Measurements from ENCODE around the gene ODAD4. TPM values are rescaled to one million over a fixed set of nuclear protein-coding genes. Genes with fewer than 3 reads are reported as not detected.

ODAD4 gene
- total and polyA plus RNA-seq, 5 donors from 2014 or later, result 0.14 to 0.28 (median 0.15) TPM; not detected in 2

DNA sequence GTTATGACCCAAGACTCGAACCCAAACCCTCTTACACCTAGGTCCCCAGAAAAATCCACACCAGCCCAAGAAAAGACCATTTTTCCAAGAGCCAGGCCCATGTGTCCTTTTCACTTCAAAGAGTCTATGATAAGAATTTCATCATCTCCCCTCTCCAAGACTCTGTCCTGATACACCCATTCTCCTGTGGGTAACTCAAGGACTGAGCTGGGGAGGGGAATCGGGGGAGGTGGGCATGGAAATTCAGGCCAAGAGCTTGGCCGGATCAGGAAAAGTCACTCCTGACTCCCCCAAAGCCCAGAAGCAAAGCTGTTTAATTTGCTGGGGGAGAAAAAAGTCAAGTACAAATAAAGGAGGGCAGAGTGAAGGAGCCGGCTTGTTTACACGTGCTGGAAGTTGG, 15.4 kb upstream of the ODAD4 start:
- Mint-ChIP-seq H3K4me3 (peak overlapping the region in 3 of 4 donors; percentile 16 to 76 (median 54)), H3K4me1 (peaks cover 18 to 45% (median 30%) of the 10 kb centered on the region in 4 donors)

DNA sequence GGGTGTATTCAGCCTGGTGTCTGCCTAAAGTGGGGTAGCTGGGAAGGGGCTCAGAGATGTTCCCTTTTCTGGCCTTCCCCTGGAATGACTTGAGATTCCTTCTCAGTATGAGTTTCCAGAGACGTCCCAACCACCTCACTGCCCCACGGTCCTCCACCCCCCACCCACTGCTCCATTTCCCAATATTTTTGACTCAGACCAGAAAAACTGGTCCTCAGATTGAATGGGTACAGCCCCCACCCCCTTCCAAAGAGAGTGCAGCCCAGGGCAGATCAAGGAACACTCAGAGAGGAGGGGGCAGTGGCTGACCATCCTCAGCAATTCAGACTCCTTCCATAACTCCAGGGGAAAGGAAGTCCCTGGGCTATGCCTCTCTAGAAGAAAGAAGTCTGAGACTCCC, 14.9 kb upstream of the ODAD4 start:
- H3K4me1 Mint-ChIP-seq, result peaks cover 18 to 47% (median 30%) of the 10 kb centered on the region in 4 donors

More for the DNA sequence above, 15.4 kb upstream of the ODAD4 start:
- Histone ChIP-seq H3K27ac (ENCODE audit: insufficient read depth, low read length, poor library complexity, severe bottlenecking) (no peak overlapping the region), H3K27me3 (ENCODE audit: control insufficient read depth, insufficient read depth, low read length) (no peaks in the 10 kb centered on the region), H3K4me1 (ENCODE audit: control insufficient read depth, insufficient read depth, low read length, poor library complexity, severe bottlenecking) (peaks cover 39% of the 10 kb centered on the region), H3K36me3 (ENCODE audit: control insufficient read depth, insufficient read depth, low read length) (peaks cover 35% of the 10 kb centered on the region), H3K9me3 (ENCODE audit: control insufficient read depth in 2 of 2, low read length in 2 of 2) (no peaks in the 10 kb centered on the region), H3K4me3 (ENCODE audit: low read depth, low read length) (no peak overlapping the region)
- Mint-ChIP-seq H3K27me3 (no peaks in the 10 kb centered on the region), H3K36me3 (peaks cover 18% of the 10 kb centered on the region), H3K27ac (peak overlapping the region in 1 of 3 donors; percentile 44), H3K9me3 (no peaks in the 10 kb centered on the region)
- DNase-seq (no peak), ATAC-seq (ENCODE audit: low read depth in 2 of 2) (no peak)

GRCh38 chr17:41917192-41917591, 13.2 kb upstream of the ODAD4 start:
- Histone ChIP-seq H3K4me3 (ENCODE audit: low read depth, low read length) (peak overlapping the region; percentile 66), H3K27ac (ENCODE audit: insufficient read depth, low read length, poor library complexity, severe bottlenecking) (no peak overlapping the region), H3K27me3 (ENCODE audit: control insufficient read depth, insufficient read depth, low read length) (no peaks in the 10 kb centered on the region), H3K36me3 (ENCODE audit: control insufficient read depth, insufficient read depth, low read length) (peaks cover 15% of the 10 kb centered on the region), H3K4me1 (ENCODE audit: control insufficient read depth, insufficient read depth, low read length, poor library complexity, severe bottlenecking) (peaks cover 39% of the 10 kb centered on the region), H3K9me3 (ENCODE audit: control insufficient read depth in 2 of 2, low read length in 2 of 2) (no peaks in the 10 kb centered on the region)
- H3K27ac Mint-ChIP-seq, result peak overlapping the region; percentile 43 to 79 (median 66)
- H3K9me3 Mint-ChIP-seq, result no peaks in the 10 kb centered on the region
- DNase-seq, result no peak
- H3K27me3 Mint-ChIP-seq, result no peaks in the 10 kb centered on the region
- peaks cover 11% of the 10 kb centered on the region for H3K36me3 Mint-ChIP-seq
- peak overlapping the region; percentile 90 to 97 (median 96) for H3K4me3 Mint-ChIP-seq
- no peak for ATAC-seq (ENCODE audit: low read depth in 2 of 2)
- H3K4me1 Mint-ChIP-seq, result peaks cover 18 to 47% (median 30%) of the 10 kb centered on the region in 4 donors

More for the DNA sequence above, 14.9 kb upstream of the ODAD4 start:
- H3K27me3 Mint-ChIP-seq, result no peaks in the 10 kb centered on the region
- H3K36me3 ChIP-seq (ENCODE audit: control insufficient read depth, insufficient read depth, low read length), result peaks cover 29% of the 10 kb centered on the region
- H3K36me3 Mint-ChIP-seq, result peaks cover 13% of the 10 kb centered on the region
- H3K4me1 ChIP-seq (ENCODE audit: control insufficient read depth, insufficient read depth, low read length, poor library complexity, severe bottlenecking), result peaks cover 39% of the 10 kb centered on the region
- peak overlapping the region in 2 of 3 donors; percentile 26 to 52 for H3K27ac Mint-ChIP-seq
- H3K9me3 Mint-ChIP-seq, result no peaks in the 10 kb centered on the region
- peak overlapping the region in 3 of 4 donors; percentile 64 to 89 (median 85) for H3K4me3 Mint-ChIP-seq
- ATAC-seq (ENCODE audit: low read depth in 2 of 2), result no peak
- H3K9me3 ChIP-seq (ENCODE audit: control insufficient read depth in 2 of 2, low read length in 2 of 2), result no peaks in the 10 kb centered on the region
- H3K4me3 ChIP-seq (ENCODE audit: low read depth, low read length), result no peak overlapping the region
- H3K27me3 ChIP-seq (ENCODE audit: control insufficient read depth, insufficient read depth, low read length), result no peaks in the 10 kb centered on the region
- DNase-seq, result no peak
- H3K27ac ChIP-seq (ENCODE audit: insufficient read depth, low read length, poor library complexity, severe bottlenecking), result no peak overlapping the region

DNA sequence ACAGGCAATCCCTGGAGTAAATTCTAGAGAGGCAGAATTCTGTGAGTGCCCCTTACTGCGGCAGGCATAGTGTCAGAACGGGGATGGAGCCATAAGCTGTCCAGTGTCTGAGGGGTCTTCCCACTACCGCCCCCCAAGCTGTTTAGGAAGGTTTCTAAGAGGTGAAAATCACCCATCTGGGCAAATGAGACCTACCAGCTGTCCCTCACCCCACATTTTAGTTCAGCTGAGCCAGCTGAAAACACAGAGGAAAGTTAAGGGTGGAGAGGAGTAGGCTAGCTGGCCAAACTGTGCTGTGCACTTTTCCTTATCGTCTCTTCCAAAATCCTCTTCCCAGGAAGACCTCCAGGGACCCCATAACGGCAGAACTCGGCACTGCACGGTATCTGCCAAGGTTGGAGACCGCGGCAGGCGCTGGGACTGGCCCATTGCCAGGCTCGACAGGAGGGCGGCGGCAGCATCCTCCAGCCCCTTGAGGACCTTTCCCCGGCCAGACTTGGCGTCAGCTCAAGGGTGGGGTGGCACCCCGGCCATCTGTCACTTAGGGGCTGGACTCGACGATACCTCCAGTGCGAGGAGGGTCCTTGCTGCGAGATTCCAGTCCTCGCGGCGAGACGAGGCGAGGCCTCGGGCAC, 12.6 kb upstream of the ODAD4 start:
- Histone ChIP-seq H3K36me3 (ENCODE audit: control insufficient read depth, insufficient read depth, low read length) (peaks cover 9% of the 10 kb centered on the region), H3K27me3 (ENCODE audit: control insufficient read depth, insufficient read depth, low read length) (no peaks in the 10 kb centered on the region), H3K4me1 (ENCODE audit: control insufficient read depth, insufficient read depth, low read length, poor library complexity, severe bottlenecking) (peaks cover 39% of the 10 kb centered on the region), H3K27ac (ENCODE audit: insufficient read depth, low read length, poor library complexity, severe bottlenecking) (peak overlapping the region; percentile 80), H3K4me3 (ENCODE audit: low read depth, low read length) (peak overlapping the region; percentile 66), H3K9me3 (ENCODE audit: control insufficient read depth in 2 of 2, low read length in 2 of 2) (no peaks in the 10 kb centered on the region)
- Mint-ChIP-seq H3K27me3 (no peaks in the 10 kb centered on the region), H3K36me3 (peaks cover 5% of the 10 kb centered on the region), H3K4me3 (peak overlapping the region; percentile 90 to 97 (median 96)), H3K9me3 (no peaks in the 10 kb centered on the region), H3K27ac (peak overlapping the region; percentile 43 to 79 (median 66)), H3K4me1 (peaks cover 14 to 45% (median 32%) of the 10 kb centered on the region in 4 donors)
- DNase-seq (peak; percentile 26 to 42 (median 36)), ATAC-seq (ENCODE audit: low read depth in 2 of 2) (no peak)

DNA sequence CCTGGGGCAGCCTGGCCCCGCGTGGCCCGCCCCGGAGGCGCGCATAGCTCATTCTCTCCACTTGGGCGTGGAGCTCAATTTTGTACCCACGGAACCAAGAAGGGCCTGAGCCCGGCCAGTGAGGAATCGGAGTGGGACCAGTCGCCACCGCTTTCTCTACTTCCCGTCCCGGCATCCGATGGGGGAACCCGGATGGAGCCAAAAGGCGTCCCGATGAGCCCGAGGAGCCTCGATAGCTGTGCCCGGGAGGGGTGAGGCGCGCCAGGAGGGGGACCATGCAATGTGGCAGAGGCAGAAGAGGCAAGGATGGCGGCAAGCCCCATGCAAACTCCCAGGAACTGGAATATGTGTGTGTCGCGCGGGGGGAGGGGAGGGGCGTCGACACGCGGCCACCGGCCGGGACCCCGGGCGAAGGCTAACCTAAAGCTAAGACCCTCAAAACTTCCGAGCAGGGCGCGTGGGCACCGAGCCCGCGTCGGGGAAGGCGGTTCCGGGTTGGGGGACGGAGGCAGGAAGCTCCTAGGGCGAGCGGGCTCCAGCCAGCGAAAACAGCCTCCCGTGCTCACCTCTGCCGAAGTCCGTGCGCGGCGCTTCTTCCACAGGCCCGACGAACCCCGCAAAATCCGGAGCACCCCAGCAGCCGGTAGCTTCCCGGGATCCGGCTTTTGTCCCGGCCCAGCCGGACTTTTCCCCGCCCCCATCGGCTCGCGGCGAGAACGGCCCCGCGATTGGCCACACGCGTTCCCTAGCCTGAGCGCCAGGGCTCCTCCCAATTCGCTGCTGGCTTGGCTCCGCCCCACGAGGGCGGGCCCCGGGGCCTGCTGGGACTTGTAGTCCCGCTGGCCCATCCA, 11.9 kb upstream of the ODAD4 start, which contains the start of gene ACLY:
TSS of gene ACLY (minus strand) at position 638 of the 851 bp plus-strand sequence. CDS start 5,078 bp downstream, outside the sequence.
- Mint-ChIP-seq H3K4me1 (peaks cover 12 to 42% (median 30%) of the 10 kb centered on the region in 4 donors), H3K27ac (peak within 1 kb of the TSS; percentile 43 to 81 (median 79)), H3K36me3 (no peaks in the 10 kb centered on the region), H3K9me3 (no peaks in the 10 kb centered on the region), H3K4me3 (peak within 1 kb of the TSS; percentile 90 to 97 (median 96)), H3K27me3 (no peaks in the 10 kb centered on the region)
- Histone ChIP-seq H3K27ac (ENCODE audit: insufficient read depth, low read length, poor library complexity, severe bottlenecking) (peak within 1 kb of the TSS; percentile 80), H3K4me1 (ENCODE audit: control insufficient read depth, insufficient read depth, low read length, poor library complexity, severe bottlenecking) (peaks cover 39% of the 10 kb centered on the region), H3K36me3 (ENCODE audit: control insufficient read depth, insufficient read depth, low read length) (peaks cover 1% of the 10 kb centered on the region), H3K27me3 (ENCODE audit: control insufficient read depth, insufficient read depth, low read length) (no peaks in the 10 kb centered on the region), H3K4me3 (ENCODE audit: low read depth, low read length) (peak within 1 kb of the TSS; percentile 66), H3K9me3 (ENCODE audit: control insufficient read depth in 2 of 2, low read length in 2 of 2) (no peaks in the 10 kb centered on the region)
- DNase-seq (peak; percentile 92 to 97 (median 94)), ATAC-seq (ENCODE audit: low read depth in 2 of 2) (peak; percentile 99 to 100)

GRCh38 chr17:41919165-41919817, 11.1 kb upstream of the ODAD4 start:
- peak overlapping the region; percentile 80 for H3K27ac ChIP-seq (ENCODE audit: insufficient read depth, low read length, poor library complexity, severe bottlenecking)
- H3K27me3 Mint-ChIP-seq, result no peaks in the 10 kb centered on the region
- no peaks in the 10 kb centered on the region for H3K27me3 ChIP-seq (ENCODE audit: control insufficient read depth, insufficient read depth, low read length)
- H3K4me3 Mint-ChIP-seq, result peak overlapping the region; percentile 90 to 97 (median 96)
- H3K27ac Mint-ChIP-seq, result peak overlapping the region in 1 of 3 donors; percentile 79
- H3K4me1 Mint-ChIP-seq, result peaks cover 12 to 35% (median 26%) of the 10 kb centered on the region in 4 donors
- no peaks in the 10 kb centered on the region for H3K36me3 ChIP-seq (ENCODE audit: control insufficient read depth, insufficient read depth, low read length)
- H3K9me3 ChIP-seq (ENCODE audit: control insufficient read depth in 2 of 2, low read length in 2 of 2), result no peaks in the 10 kb centered on the region
- ATAC-seq (ENCODE audit: low read depth in 2 of 2), result no peak
- H3K4me3 ChIP-seq (ENCODE audit: low read depth, low read length), result peak overlapping the region; percentile 41
- peaks cover 38% of the 10 kb centered on the region for H3K4me1 ChIP-seq (ENCODE audit: control insufficient read depth, insufficient read depth, low read length, poor library complexity, severe bottlenecking)
- DNase-seq, result no peak
- H3K36me3 Mint-ChIP-seq, result no peaks in the 10 kb centered on the region
- no peaks in the 10 kb centered on the region for H3K9me3 Mint-ChIP-seq

GRCh38 chr17:41919840-41920579, 10.4 kb upstream of the ODAD4 start:
- no peak for DNase-seq
- Histone ChIP-seq H3K27ac (ENCODE audit: insufficient read depth, low read length, poor library complexity, severe bottlenecking) (no peak overlapping the region), H3K9me3 (ENCODE audit: control insufficient read depth in 2 of 2, low read length in 2 of 2) (no peaks in the 10 kb centered on the region), H3K4me1 (ENCODE audit: control insufficient read depth, insufficient read depth, low read length, poor library complexity, severe bottlenecking) (peaks cover 31% of the 10 kb centered on the region), H3K27me3 (ENCODE audit: control insufficient read depth, insufficient read depth, low read length) (no peaks in the 10 kb centered on the region), H3K36me3 (ENCODE audit: control insufficient read depth, insufficient read depth, low read length) (no peaks in the 10 kb centered on the region), H3K4me3 (ENCODE audit: low read depth, low read length) (peak overlapping the region; percentile 41)
- no peaks in the 10 kb centered on the region for H3K9me3 Mint-ChIP-seq
- peaks cover 12 to 28% (median 19%) of the 10 kb centered on the region in 4 donors for H3K4me1 Mint-ChIP-seq
- no peaks in the 10 kb centered on the region for H3K36me3 Mint-ChIP-seq
- no peak for ATAC-seq (ENCODE audit: low read depth in 2 of 2)
- peak overlapping the region; percentile 70 to 97 (median 87) for H3K4me3 Mint-ChIP-seq
- H3K27me3 Mint-ChIP-seq, result no peaks in the 10 kb centered on the region
- H3K27ac Mint-ChIP-seq, result peak overlapping the region in 1 of 3 donors; percentile 45
